PC-3 (cell line): ENCODE data around the gene PFN3. TPM values are rescaled to one million over a fixed set of nuclear protein-coding genes. Genes with fewer than 3 reads are reported as not detected.

Source experiments
- ATAC-seq: fragments of 200-7000 bp; cut with Tn5 transposase; 2 replicates; pipeline ENCODE4 v1.9.1; 2020; ENCODE audit warnings: mild to moderate bottlenecking, moderate library complexity
- BruUV-seq: library from RNA; stranded (reverse); fragments of 400-500 nt; replicated peaks from 2 replicates; lab custom pipeline; 2021; lab: Mats Ljungman, UMichigan
- CTCF ChIA-PET: fragments of 300-600 bp; sonication (Branson Sonifier 250); formaldehyde crosslinking; loops from one replicate; lab custom pipeline; 2022; ENCODE audit warnings: antibody characterized with exemption; lab: Charles Lee
- POLR2A ChIA-PET: fragments of 300-600 bp; sonication (Branson Sonifier 250); formaldehyde crosslinking; loops from one replicate; lab custom pipeline; 2022; ENCODE audit warnings: antibody characterized with exemption; ENCODE audit not compliant: unreplicated experiment; lab: Charles Lee
- DNase-seq: peaks from one replicate; pipeline ENCODE4 v3.0.0-alpha.2; 2015
- H2AFZ ChIP-seq: fragments of 300-600 bp; sonication (generic); 2 replicates; pipeline ENCODE4 v1.6.0; 2016; ENCODE audit warnings: antibody characterized with exemption, low read length
- H3F3A ChIP-seq: fragments of 300-600 bp; sonication (generic); one replicate; pipeline ENCODE4 v1.6.0; 2017; ENCODE audit warnings: antibody characterized with exemption, low read length, control low read depth, mild to moderate bottlenecking; ENCODE audit not compliant: unreplicated experiment
- H3K27ac ChIP-seq: fragments of 300-600 bp; sonication (generic); 2 replicates; pipeline ENCODE4 v1.5.1; 2016; ENCODE audit warnings: mild to moderate bottlenecking, low read length
- H3K27me3 ChIP-seq: fragments of 300-600 bp; sonication (generic); 2 replicates; pipeline ENCODE4 v1.6.1; 2016; ENCODE audit warnings: low read length, mixed read lengths
- H3K36me3 ChIP-seq: fragments of 300-600 bp; sonication (generic); 2 replicates; pipeline ENCODE4 v1.6.1; 2016; ENCODE audit warnings: low read depth, mixed run types, low read length, mixed read lengths
- H3K4me1 ChIP-seq: fragments of 300-600 bp; sonication (generic); 2 replicates; pipeline ENCODE4 v1.5.1; 2016; ENCODE audit warnings: low read length; ENCODE audit not compliant: insufficient read depth
- H3K4me2 ChIP-seq: fragments of 300-600 bp; sonication (generic); 2 replicates; pipeline ENCODE4 v1.6.0; 2016; ENCODE audit warnings: low read length
- H3K4me3 ChIP-seq: fragments of 300-600 bp; sonication (generic); 2 replicates; pipeline ENCODE4 v1.5.1; 2016; ENCODE audit warnings: mild to moderate bottlenecking, low read length, mixed read lengths
- H3K79me2 ChIP-seq: fragments of 300-600 bp; sonication (generic); 2 replicates; pipeline ENCODE4 v1.6.1; 2017; ENCODE audit warnings: low read length, mixed read lengths
- H3K9ac ChIP-seq: fragments of 300-600 bp; sonication (generic); 2 replicates; pipeline ENCODE4 v1.6.0; 2016; ENCODE audit warnings: mild to moderate bottlenecking, low read length
- H3K9me2 ChIP-seq: fragments of 300-600 bp; sonication (generic); replicated peaks from 2 replicates; pipeline ENCODE4 v1.6.1; 2016; ENCODE audit warnings: mixed run types, low read length, mixed read lengths
- H3K9me3 ChIP-seq: fragments of 300-600 bp; sonication (generic); 2 replicates; pipeline ENCODE4 v1.6.1; 2016; ENCODE audit warnings: low read length, mixed read lengths
- H4K20me1 ChIP-seq: fragments of 300-600 bp; sonication (generic); 2 replicates; pipeline ENCODE4 v1.6.1; 2016; ENCODE audit warnings: low read length, mixed read lengths
- CTCF ChIP-seq: fragments of 300-600 bp; sonication (generic); conservative IDR thresholded peaks from 2 replicates; pipeline ENCODE4 v1.5.1; 2017; ENCODE audit warnings: antibody characterized with exemption, low read depth, mild to moderate bottlenecking, low read length
- EZH2 ChIP-seq: fragments of 300-600 bp; sonication (generic); IDR thresholded peaks from one replicate; pipeline ENCODE4 v1.6.1; 2017; ENCODE audit warnings: antibody characterized with exemption, mild to moderate bottlenecking, low read length; ENCODE audit not compliant: unreplicated experiment
- EZH2phosphoT487 ChIP-seq: fragments of 300-600 bp; sonication (generic); IDR thresholded peaks from 2 replicates; pipeline ENCODE4 v1.6.1; 2018; ENCODE audit warnings: mild to moderate bottlenecking, antibody characterized with exemption, low read length, borderline replicate concordance
- intact Hi-C: fragments of 100-400 bp; cut with micrococcal nuclease; formaldehyde crosslinking; loops from 2 replicates; pipeline ENCODE4 v1.9.0; 2023
- total RNA-seq: library from RNA; depleted of rRNA; stranded (reverse); fragments of >200 nt; gene quantifications from 2 replicates; pipeline ENCODE4 v1.2.3, GENCODE V29; 2014

Gene PFN3
- total RNA-seq, 1 experiment from 2014 or later, result not detected

DNA sequence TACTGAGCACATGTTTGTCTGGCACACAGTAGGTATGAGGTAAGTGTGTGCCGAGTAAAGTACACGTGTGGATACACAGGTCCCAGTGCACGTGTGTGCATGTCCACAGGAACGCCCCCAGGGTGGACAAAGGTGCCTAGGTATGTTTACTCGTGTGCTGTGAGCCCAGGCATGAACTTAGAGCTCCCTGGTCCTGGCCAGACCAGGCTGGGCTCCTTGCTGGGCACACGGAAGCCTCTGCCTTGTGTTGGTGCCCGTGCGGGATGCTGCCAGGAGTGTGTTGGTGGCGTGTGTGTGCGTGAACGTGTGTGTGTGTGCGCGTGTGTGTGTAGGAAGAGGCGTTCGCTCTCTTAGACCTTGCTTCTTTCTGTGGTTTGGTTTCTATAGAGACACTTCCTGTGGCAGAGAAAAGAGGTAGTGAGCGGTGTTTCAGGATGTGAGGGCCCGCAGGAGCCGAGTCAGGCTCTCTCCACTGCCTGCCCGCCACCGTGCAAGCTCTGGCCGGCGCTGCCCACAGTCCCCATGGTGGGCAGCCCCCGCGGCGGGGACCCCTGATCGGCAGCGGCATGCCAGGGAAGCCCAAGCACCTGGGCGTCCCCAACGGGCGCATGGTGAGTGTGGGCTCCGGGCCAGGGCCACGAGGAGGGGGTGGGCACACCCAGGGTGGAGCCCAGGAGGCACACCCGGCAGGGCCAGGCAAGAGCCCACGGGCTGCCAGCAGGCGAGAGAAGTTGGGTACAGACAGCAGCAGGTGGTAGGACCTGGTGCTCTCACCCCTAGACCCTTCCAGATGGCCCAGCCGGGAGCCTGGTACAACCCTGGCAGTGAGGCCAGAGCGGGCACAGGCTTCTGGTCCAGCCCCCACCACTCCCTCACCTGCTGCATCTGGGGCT, 42.8 kb downstream of the PFN3 start, which contains the start of gene RGS14:
RGS14 (plus strand) TSS at position 466 of the 893 bp plus-strand sequence; CDS start at position 567, 101 bp downstream.
- H3K4me3 ChIP-seq, result peak within 1 kb of the TSS; percentile 73
- CTCF ChIA-PET, result interaction anchor here (0.5 to 1.2 kb wide), 2 partner anchors 13 to 287 kb away, joined by 4 to 9 read pairs; no protein-coding TSS in a partner anchor
- H3K4me2 ChIP-seq, result peak within 1 kb of the TSS; percentile 87

DNA sequence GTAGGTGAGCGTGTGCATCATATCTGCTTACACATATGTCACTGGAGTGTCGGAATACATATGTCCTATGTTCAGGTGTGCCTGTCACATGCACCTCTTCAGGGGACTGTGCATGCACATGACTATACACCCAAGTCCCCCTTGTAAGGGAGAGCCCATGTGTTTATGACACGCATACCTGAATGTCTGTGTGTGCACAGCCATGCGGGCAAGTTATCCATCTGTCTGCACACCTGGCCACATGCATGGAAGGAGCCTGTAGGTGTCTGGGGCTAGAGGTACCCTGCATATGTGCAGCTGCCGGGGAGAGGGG, 43.4 kb downstream of the PFN3 start:
- ATAC-seq, result no peak
- POLR2A ChIA-PET, result no interaction called here

More for the DNA sequence above, 42.8 kb downstream of the PFN3 start, which contains the start of gene RGS14:
- H3K9ac ChIP-seq, result peak within 1 kb of the TSS; percentile 67
- BruUV-seq, result no TSS peak
- intact Hi-C loops, result no loop called here
- TF ChIP-seq CTCF (no peak), EZH2phosphoT487 (no peak), EZH2 (no peak)
- H4K20me1 ChIP-seq, result no peaks in the 10 kb centered on the region
- H2AFZ ChIP-seq, result peak within 1 kb of the TSS; percentile 92
- no peaks in the 10 kb centered on the region for H3K9me3 ChIP-seq
- no peaks in the 10 kb centered on the region for H3F3A ChIP-seq
- H3K27me3 ChIP-seq, result no peaks in the 10 kb centered on the region
- DNase-seq (peak; percentile 70), ATAC-seq (peak; percentile 88)
- H3K4me1 ChIP-seq, result peaks cover 16% of the 10 kb centered on the region
- no peaks in the 10 kb centered on the region for H3K79me2 ChIP-seq
- POLR2A ChIA-PET, result interaction anchor here (0.6 kb wide), 1 partner anchor 11 kb away, joined by 3 read pairs; no protein-coding TSS in a partner anchor
- H3K36me3 ChIP-seq, result no peaks in the 10 kb centered on the region
- H3K9me2 ChIP-seq, result no peaks in the 10 kb centered on the region
- H3K27ac ChIP-seq, result no peak within 1 kb of the TSS

More for the DNA sequence above, 43.4 kb downstream of the PFN3 start:
- H3K4me1 ChIP-seq, result peaks cover 17% of the 10 kb centered on the region
- intact Hi-C loops, result no loop called here
- H3F3A ChIP-seq, result no peaks in the 10 kb centered on the region
- H3K9me3 ChIP-seq, result no peaks in the 10 kb centered on the region
- no peaks in the 10 kb centered on the region for H4K20me1 ChIP-seq
- H2AFZ ChIP-seq, result peak overlapping the region; percentile 92; the same call in 1 of the 2 replicates
- H3K4me2 ChIP-seq, result peak overlapping the region; percentile 87; the same call in 1 of the 2 replicates
- peak overlapping the region; percentile 73; the same call in 1 of the 2 replicates for H3K4me3 ChIP-seq
- DNase-seq, result no peak
- no TSS peak for BruUV-seq
- H3K9me2 ChIP-seq, result no peaks in the 10 kb centered on the region
- TF ChIP-seq EZH2phosphoT487, result no peak
- no peak for TF ChIP-seq CTCF
- TF ChIP-seq EZH2, result no peak
- H3K27me3 ChIP-seq, result no peaks in the 10 kb centered on the region
- H3K27ac ChIP-seq, result no peak overlapping the region
- H3K36me3 ChIP-seq, result no peaks in the 10 kb centered on the region
- CTCF ChIA-PET, result interaction anchor here (0.5 kb wide), 1 partner anchor 286 kb away, joined by 9 read pairs; no protein-coding TSS in a partner anchor
- no peaks in the 10 kb centered on the region for H3K79me2 ChIP-seq
- no peak overlapping the region for H3K9ac ChIP-seq
